Measurements from ENCODE around the gene MT1X. TPM values are rescaled to one million over a fixed set of nuclear protein-coding genes. Genes with fewer than 3 reads are reported as not detected.

MT1X gene
- total RNA-seq, 1 experiment from 2014 or later = 18.9 TPM

GRCh38 chr16:56647641-56648431 lies 34.4 kb upstream of the MT1X start:
- H3K36me3 ChIP-seq (ENCODE audit: low read depth) = no peaks in the 10 kb centered on the region
- intact Hi-C loops (cut with micrococcal nuclease; ENCODE audit: unreplicated experiment) = no loop called here
- H3K27ac ChIP-seq = no peak overlapping the region
- 0 out of 2 replicates have a peak, but pooled peaks cover 3% of the 10 kb centered on the region for H3K27me3 ChIP-seq (ENCODE audit: insufficient read depth, low read depth)
- H3K4me1 ChIP-seq (replicated peaks; ENCODE audit: insufficient read depth) = peaks cover 27% of the 10 kb centered on the region
- H3K4me3 ChIP-seq = no peak overlapping the region
- peaks cover 18% of the 10 kb centered on the region for H3F3A ChIP-seq (ENCODE audit: insufficient read depth, low read depth)
- ChIA-PET POLR2A (ENCODE audit: unreplicated experiment) (interaction anchor here (0.6 kb wide), 1 partner anchor 48 kb away, joined by 4 read pairs; no protein-coding TSS in a partner anchor), CTCF (no interaction called here)
- TF ChIP-seq, protein P1, sequence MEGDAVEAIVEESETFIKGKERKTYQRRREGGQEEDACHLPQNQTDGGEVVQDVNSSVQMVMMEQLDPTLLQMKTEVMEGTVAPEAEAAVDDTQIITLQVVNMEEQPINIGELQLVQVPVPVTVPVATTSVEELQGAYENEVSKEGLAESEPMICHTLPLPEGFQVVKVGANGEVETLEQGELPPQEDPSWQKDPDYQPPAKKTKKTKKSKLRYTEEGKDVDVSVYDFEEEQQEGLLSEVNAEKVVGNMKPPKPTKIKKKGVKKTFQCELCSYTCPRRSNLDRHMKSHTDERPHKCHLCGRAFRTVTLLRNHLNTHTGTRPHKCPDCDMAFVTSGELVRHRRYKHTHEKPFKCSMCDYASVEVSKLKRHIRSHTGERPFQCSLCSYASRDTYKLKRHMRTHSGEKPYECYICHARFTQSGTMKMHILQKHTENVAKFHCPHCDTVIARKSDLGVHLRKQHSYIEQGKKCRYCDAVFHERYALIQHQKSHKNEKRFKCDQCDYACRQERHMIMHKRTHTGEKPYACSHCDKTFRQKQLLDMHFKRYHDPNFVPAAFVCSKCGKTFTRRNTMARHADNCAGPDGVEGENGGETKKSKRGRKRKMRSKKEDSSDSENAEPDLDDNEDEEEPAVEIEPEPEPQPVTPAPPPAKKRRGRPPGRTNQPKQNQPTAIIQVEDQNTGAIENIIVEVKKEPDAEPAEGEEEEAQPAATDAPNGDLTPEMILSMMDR (conservative IDR thresholded peaks at IDR 0.05) = no peak
- TF ChIP-seq EZH2 (IDR thresholded peaks at IDR 0.05; ENCODE audit: low read depth) = no peak
- peaks cover 5% of the 10 kb centered on the region; the same call in 1 of the 2 replicates for H4K20me1 ChIP-seq (ENCODE audit: insufficient read depth)
- no peak for DNase-seq
- no peak overlapping the region for H3K4me2 ChIP-seq
- H2AFZ ChIP-seq = no peak overlapping the region
- no peaks in the 10 kb centered on the region for H3K79me2 ChIP-seq (ENCODE audit: low read depth)
- BruUV-seq (replicated peaks) = no TSS peak
- no peaks in the 10 kb centered on the region for H3K9me2 ChIP-seq (ENCODE audit: insufficient read depth)
- H3K9me3 ChIP-seq (ENCODE audit: insufficient read depth, low read depth) = no peaks in the 10 kb centered on the region

- H3K4me1 ChIP-seq (replicated peaks; ENCODE audit: insufficient read depth) = peaks cover 26% of the 10 kb centered on the region
- no TSS peak for BruUV-seq (replicated peaks)
- no peaks in the 10 kb centered on the region for H3K36me3 ChIP-seq (ENCODE audit: low read depth)
- no peak overlapping the region for H3K27ac ChIP-seq
- H3K4me3 ChIP-seq = no peak overlapping the region
- 0 out of 2 replicates have a peak, but pooled peaks cover 3% of the 10 kb centered on the region for H3K27me3 ChIP-seq (ENCODE audit: insufficient read depth, low read depth)
- H3F3A ChIP-seq (ENCODE audit: insufficient read depth, low read depth) = peaks cover 28% of the 10 kb centered on the region; the same call in 1 of the 2 replicates
- H3K9me3 ChIP-seq (ENCODE audit: insufficient read depth, low read depth) = no peaks in the 10 kb centered on the region
- intact Hi-C loops (cut with micrococcal nuclease; ENCODE audit: unreplicated experiment) = no loop called here
- no peak for DNase-seq
- no peaks in the 10 kb centered on the region for H3K79me2 ChIP-seq (ENCODE audit: low read depth)
- no peak for TF ChIP-seq EZH2 (IDR thresholded peaks at IDR 0.05; ENCODE audit: low read depth)
- TF ChIP-seq, protein P1 (conservative IDR thresholded peaks at IDR 0.05) = no peak
- peaks cover 5% of the 10 kb centered on the region; the same call in 1 of the 2 replicates for H4K20me1 ChIP-seq (ENCODE audit: insufficient read depth)
- H2AFZ ChIP-seq = no peak overlapping the region
- POLR2A ChIA-PET (ENCODE audit: unreplicated experiment) = interaction anchor here (0.7 kb wide), 2 partner anchors 39 to 349 kb away, joined by 4 to 9 read pairs; no protein-coding TSS in a partner anchor
- CTCF ChIA-PET = no interaction called here
- H3K4me2 ChIP-seq = peak overlapping the region; percentile 17; the same call in 1 of the 2 replicates
- H3K9me2 ChIP-seq (ENCODE audit: insufficient read depth) = no peaks in the 10 kb centered on the region
Measured at GRCh38 chr16:56649271-56649670, 33.0 kb upstream of the MT1X start.

DNA sequence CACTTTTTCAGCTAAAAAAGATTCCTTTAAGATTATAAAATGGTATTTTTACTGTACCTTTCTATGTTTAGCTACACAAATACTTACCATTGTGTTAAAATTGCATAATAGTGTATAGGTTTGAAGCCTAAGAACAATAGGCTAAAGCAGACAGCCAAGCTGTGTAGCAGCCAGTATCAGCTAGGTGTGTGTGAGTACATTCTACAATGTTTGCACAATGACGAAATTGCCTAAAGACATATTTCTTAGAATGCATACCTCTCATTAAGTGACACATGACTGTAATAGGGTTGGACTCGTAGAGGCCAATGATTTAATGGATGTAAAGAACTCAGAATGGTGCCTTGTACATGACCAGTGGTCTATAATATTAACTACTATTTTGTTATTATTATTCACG lies 32.5 kb upstream of the MT1X start:
- Histone ChIP-seq H3K79me2 (ENCODE audit: low read depth) (no peaks in the 10 kb centered on the region), H3K27ac (no peak overlapping the region), H3F3A (ENCODE audit: insufficient read depth, low read depth) (peaks cover 31% of the 10 kb centered on the region; the same call in 1 of the 2 replicates), H3K4me3 (no peak overlapping the region), H3K27me3 (ENCODE audit: insufficient read depth, low read depth) (0 out of 2 replicates have a peak, but pooled peaks cover 3% of the 10 kb centered on the region), H3K4me2 (peak overlapping the region; percentile 20), H3K9me2 (ENCODE audit: insufficient read depth) (no peaks in the 10 kb centered on the region), H3K9me3 (ENCODE audit: insufficient read depth, low read depth) (no peaks in the 10 kb centered on the region), H2AFZ (no peak overlapping the region), H3K4me1 (replicated peaks; ENCODE audit: insufficient read depth) (peaks cover 30% of the 10 kb centered on the region), H3K36me3 (ENCODE audit: low read depth) (no peaks in the 10 kb centered on the region), H4K20me1 (ENCODE audit: insufficient read depth) (peaks cover 5% of the 10 kb centered on the region; the same call in 1 of the 2 replicates)
- TF ChIP-seq, protein P1 (conservative IDR thresholded peaks at IDR 0.05) = no peak
- TF ChIP-seq EZH2 (IDR thresholded peaks at IDR 0.05; ENCODE audit: low read depth) = no peak
- intact Hi-C loops (cut with micrococcal nuclease; ENCODE audit: unreplicated experiment) = no loop called here
- CTCF ChIA-PET = no interaction called here
- BruUV-seq (replicated peaks) = no TSS peak
- peak in 1 of 2 experiments; percentile 98 for DNase-seq
- POLR2A ChIA-PET (ENCODE audit: unreplicated experiment) = interaction anchor here (0.5 to 0.7 kb wide), 4 partner anchors 39 to 1252 kb away, joined by 4 to 9 read pairs (median 5); no protein-coding TSS in a partner anchor
